Vagina (tissue), 2 donors: Measurements from ENCODE around the gene CORIN.

Experiments
- CTCF ChIP-seq, 3 experiments: fragments of 450-650 bp in 2 of 3; fragments of 200-600 bp in 1 of 3; sonication (generic) in 1 of 3; IDR thresholded peaks; one replicate each; pipeline ENCODE4 v1.5.1; 2017 to 2019; ENCODE audit warnings: antibody characterized with exemption in 3 of 3, mild to moderate bottlenecking in 2 of 3, moderate library complexity in 2 of 3
- POLR2A ChIP-seq, 2 donors: fragments of 450-650 bp; IDR thresholded peaks; one replicate each; pipeline ENCODE4 v1.6.1; 2017; ENCODE audit warnings: antibody characterized with exemption in 2 of 2, mild to moderate bottlenecking in 2 of 2, moderate library complexity in 2 of 2
- POLR2AphosphoS5 ChIP-seq, 2 donors: sonication (generic); formaldehyde crosslinking; IDR thresholded peaks; one replicate each; pipeline ENCODE4 v1.9.0; 2017; ENCODE audit warnings: antibody characterized with exemption in 2 of 2, mild to moderate bottlenecking in 2 of 2, low read depth in 1 of 2; ENCODE audit not compliant: insufficient read depth in 1 of 2

GRCh38 chr4:47624031-47624441, 213.8 kb downstream of the CORIN start:
- TF ChIP-seq CTCF (IDR thresholded peaks at IDR 0.05), result no peak
- TF ChIP-seq POLR2A (IDR thresholded peaks at IDR 0.05), result no peak
- TF ChIP-seq POLR2AphosphoS5 (IDR thresholded peaks at IDR 0.05; ENCODE audit: insufficient read depth in 1 of 2, low read depth in 1 of 2), result no peak
